Ascending aorta (tissue), 2 donors: ENCODE measurements around the gene C1orf87. TPM values are rescaled to one million over a fixed set of nuclear protein-coding genes. Genes with fewer than 3 reads are reported as not detected.

ENCODE experiments used
- DNase-seq, 2 donors: peaks; one replicate each; pipeline ENCODE4 v3.0.0-alpha.2; 2019; ENCODE audit warnings: low spot score in 2 of 2
- H3K27ac ChIP-seq, 2 donors: fragments of 200-600 bp; sonication (generic); one replicate each; pipeline ENCODE4 v1.5.1; 2016 to 2017; ENCODE audit warnings: mild to moderate bottlenecking in 1 of 2
- H3K27me3 ChIP-seq: fragments of 200-600 bp; sonication (generic); one replicate; pipeline ENCODE4 v1.5.1; 2017
- H3K36me3 ChIP-seq, 2 donors: fragments of 200-600 bp; sonication (generic); one replicate each; pipeline ENCODE4 v1.5.1; 2016
- H3K4me1 ChIP-seq, 2 donors: fragments of 200-600 bp; sonication (generic); one replicate each; pipeline ENCODE4 v1.5.1; 2016 to 2017; ENCODE audit warnings: mild to moderate bottlenecking in 1 of 2
- H3K4me3 ChIP-seq, 2 donors: fragments of 200-600 bp; sonication (generic); one replicate each; pipeline ENCODE4 v1.5.1; 2016 to 2017; ENCODE audit warnings: mild to moderate bottlenecking in 1 of 2
- H3K9me3 ChIP-seq, 2 donors: fragments of 200-600 bp; sonication (generic); one replicate each; pipeline ENCODE4 v1.5.1; 2016
- CTCF ChIP-seq, 3 experiments: fragments of 200-600 bp in 2 of 3; fragments of 450-650 bp in 1 of 3; sonication (generic) in 2 of 3; IDR thresholded peaks; one replicate each; pipeline ENCODE4 v1.5.1; 2016 to 2019; ENCODE audit warnings: antibody characterized with exemption in 3 of 3, mild to moderate bottlenecking in 1 of 3, moderate library complexity in 1 of 3
- intact Hi-C: fragments of 100-400 bp; cut with DNase I; formaldehyde crosslinking; loops from one replicate; pipeline ENCODE4 v1.15.1; 2023
- total RNA-seq: library from RNA; depleted of rRNA; stranded (reverse); fragments of >200 nt; gene quantifications from one replicate; pipeline ENCODE4 v1.1.0, GENCODE V29; 2016

The C1orf87 gene
- total RNA-seq, 1 donor from 2014 or later: not detected

- intact Hi-C loops: no loop called here
- Histone ChIP-seq H3K27me3 (no peaks in the 10 kb centered on the region), H3K4me3 (no peak overlapping the region), H3K36me3 (no peaks in the 10 kb centered on the region), H3K27ac (no peak overlapping the region), H3K9me3 (no peaks in the 10 kb centered on the region), H3K4me1 (no peaks in the 10 kb centered on the region)
- TF ChIP-seq CTCF (IDR thresholded peaks at IDR 0.05): no peak
- DNase-seq: no peak
Measured at GRCh38 chr1:60111716-60112115, 38.1 kb upstream of the C1orf87 start.

GRCh38 chr1:60111118-60111517 lies 37.5 kb upstream of the C1orf87 start:
- Histone ChIP-seq H3K4me3 (no peak overlapping the region), H3K4me1 (no peaks in the 10 kb centered on the region), H3K36me3 (no peaks in the 10 kb centered on the region), H3K27me3 (no peaks in the 10 kb centered on the region), H3K27ac (no peak overlapping the region), H3K9me3 (no peaks in the 10 kb centered on the region)
- no peak for DNase-seq
- TF ChIP-seq CTCF (IDR thresholded peaks at IDR 0.05): no peak
- intact Hi-C loops: no loop called here

DNA sequence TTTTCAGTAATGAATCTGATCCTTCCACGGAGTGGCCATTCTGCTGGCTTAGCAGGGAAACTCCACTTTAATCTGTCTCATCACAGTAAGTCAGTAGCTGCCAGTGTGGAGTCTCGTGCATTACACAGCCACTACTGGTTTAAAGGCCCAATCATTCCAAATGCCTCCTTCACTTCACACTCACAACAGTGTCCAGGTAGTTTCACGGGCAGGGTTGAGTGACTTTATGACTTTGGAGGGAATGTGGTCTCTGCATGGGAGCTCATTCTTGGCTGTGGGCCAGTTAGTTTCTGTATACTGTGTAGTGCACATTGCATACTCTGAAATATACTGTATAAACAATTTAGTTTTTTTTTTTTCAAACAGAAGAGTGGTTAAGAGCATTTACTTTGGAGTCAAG lies 34.6 kb upstream of the C1orf87 start:
- no peak for DNase-seq
- intact Hi-C loops: no loop called here
- TF ChIP-seq CTCF (IDR thresholded peaks at IDR 0.05): no peak
- no peaks in the 10 kb centered on the region for H3K4me1 ChIP-seq
- H3K9me3 ChIP-seq: no peaks in the 10 kb centered on the region
- H3K4me3 ChIP-seq: no peak overlapping the region
- no peak overlapping the region for H3K27ac ChIP-seq
- H3K36me3 ChIP-seq: no peaks in the 10 kb centered on the region
- H3K27me3 ChIP-seq: no peaks in the 10 kb centered on the region

GRCh38 chr1:60103186-60103585 lies 29.6 kb upstream of the C1orf87 start:
- DNase-seq: no peak
- Histone ChIP-seq H3K36me3 (no peaks in the 10 kb centered on the region), H3K27me3 (no peaks in the 10 kb centered on the region), H3K4me3 (no peak overlapping the region), H3K9me3 (no peaks in the 10 kb centered on the region), H3K27ac (no peak overlapping the region), H3K4me1 (no peaks in the 10 kb centered on the region)
- intact Hi-C loops: no loop called here
- TF ChIP-seq CTCF (IDR thresholded peaks at IDR 0.05): no peak

GRCh38 chr1:60102267-60103061 lies 28.9 kb upstream of the C1orf87 start:
- no peak overlapping the region for H3K27ac ChIP-seq
- H3K27me3 ChIP-seq: no peaks in the 10 kb centered on the region
- H3K9me3 ChIP-seq: no peaks in the 10 kb centered on the region
- H3K36me3 ChIP-seq: no peaks in the 10 kb centered on the region
- no peaks in the 10 kb centered on the region for H3K4me1 ChIP-seq
- intact Hi-C loops: no loop called here
- no peak for DNase-seq
- H3K4me3 ChIP-seq: no peak overlapping the region
- TF ChIP-seq CTCF (IDR thresholded peaks at IDR 0.05): no peak
